HEK293 (cell line): ENCODE data around the gene GALNT2.
A peak's percentile ranks its signal among the peaks of the same experiment; 100 is the strongest.

Source experiments
- CTCF ChIA-PET: fragments of 350-600 bp; formaldehyde crosslinking; extraction: SDS; loops from one replicate; lab custom pipeline; 2021; ENCODE audit warnings: antibody characterized with exemption; lab: Yijun Ruan, JAX
- POLR2A ChIA-PET: fragments of 300-600 bp; formaldehyde crosslinking; extraction: SDS; loops from one replicate; lab custom pipeline; 2020; ENCODE audit warnings: antibody characterized with exemption, inconsistent platforms; lab: Yijun Ruan, JAX
- H3K27ac ChIP-seq: fragments of 200-500 bp; sonication (Bioruptor generic); 2 replicates; pipeline ENCODE4 v1.5.1; 2014; ENCODE audit warnings: low read depth, low read length, control low read depth, inconsistent platforms; ENCODE audit errors: extremely low read depth
- H3K36me3 ChIP-seq, 2 experiments: fragments of 200-500 bp in 1 of 2; sonication (Bioruptor generic) in 1 of 2; 1 replicate in 1 of 2; 2 replicates in 1 of 2; pipeline ENCODE4 v1.5.1; 2014 to 2017; ENCODE audit warnings: inconsistent platforms in 2 of 2, low read length in 2 of 2; ENCODE audit not compliant: control insufficient read depth in 2 of 2, insufficient read depth in 1 of 2
- H3K4me1 ChIP-seq: fragments of 200-500 bp; sonication (Bioruptor generic); 2 replicates; pipeline ENCODE4 v1.5.1; 2014; ENCODE audit warnings: mild to moderate bottlenecking, low read length, inconsistent platforms; ENCODE audit not compliant: control insufficient read depth, insufficient read depth
- H3K4me3 ChIP-seq: 2 replicates; pipeline ENCODE4 v1.5.1; 2011; ENCODE audit warnings: low read depth, mild to moderate bottlenecking, control low read depth, low read length, moderate library complexity
- H3K9me3 ChIP-seq: fragments of 200-500 bp; sonication (Bioruptor generic); 2 replicates; pipeline ENCODE4 v1.5.1; 2014; ENCODE audit warnings: low read depth, low read length, inconsistent platforms; ENCODE audit not compliant: control insufficient read depth, insufficient read depth
- GLIS1 ChIP-seq: fragments of 450-650 bp; formaldehyde crosslinking; IDR thresholded peaks from 2 replicates; pipeline ENCODE4 v1.5.1; 2016; ENCODE audit warnings: missing biosample characterization, missing genetic modification characterization
- KLF10 ChIP-seq: fragments of 450-650 bp; IDR thresholded peaks from 2 replicates; pipeline ENCODE4 v1.5.1; 2018; ENCODE audit warnings: missing biosample characterization, mild to moderate bottlenecking, missing genetic modification characterization
- PATZ1 ChIP-seq: fragments of 450-650 bp; formaldehyde crosslinking; IDR thresholded peaks from 2 replicates; pipeline ENCODE4 v1.5.1; 2016; ENCODE audit warnings: missing biosample characterization, missing genetic modification characterization
- REST ChIP-seq: fragments of 450-650 bp; formaldehyde crosslinking; IDR thresholded peaks from 2 replicates; pipeline ENCODE4 v1.5.1; 2016; ENCODE audit warnings: missing biosample characterization, missing genetic modification characterization
- SETDB1 ChIP-seq: IDR thresholded peaks from one replicate; pipeline ENCODE4 v1.6.1; 2017; ENCODE audit warnings: mild to moderate bottlenecking, low read length, moderate library complexity, mixed read lengths; ENCODE audit not compliant: insufficient read length
- TSHZ1 ChIP-seq: fragments of 450-650 bp; formaldehyde crosslinking; IDR thresholded peaks from 2 replicates; pipeline ENCODE4 v1.5.1; 2016; ENCODE audit warnings: missing biosample characterization, missing genetic modification characterization, borderline replicate concordance
- ZBTB17 ChIP-seq: fragments of 450-650 bp; formaldehyde crosslinking; IDR thresholded peaks from 2 replicates; pipeline ENCODE4 v1.5.1; 2016; ENCODE audit warnings: missing biosample characterization, missing genetic modification characterization
- ZBTB21 ChIP-seq: fragments of 450-650 bp; formaldehyde crosslinking; IDR thresholded peaks from 2 replicates; pipeline ENCODE4 v1.5.1; 2017; ENCODE audit warnings: missing biosample characterization, missing genetic modification characterization
- ZEB2 ChIP-seq: fragments of 450-650 bp; formaldehyde crosslinking; IDR thresholded peaks from 2 replicates; pipeline ENCODE4 v1.5.1; 2016; ENCODE audit warnings: missing biosample characterization, missing genetic modification characterization
- ZFP37 ChIP-seq: fragments of 450-650 bp; formaldehyde crosslinking; IDR thresholded peaks from 2 replicates; pipeline ENCODE4 v1.5.1; 2016; ENCODE audit warnings: missing biosample characterization, missing genetic modification characterization
- ZFP41 ChIP-seq: fragments of 450-650 bp; formaldehyde crosslinking; IDR thresholded peaks from 2 replicates; pipeline ENCODE4 v1.5.1; 2016; ENCODE audit warnings: missing biosample characterization, missing genetic modification characterization, borderline replicate concordance
- ZNF140 ChIP-seq: fragments of 450-650 bp; formaldehyde crosslinking; IDR thresholded peaks from 2 replicates; pipeline ENCODE4 v1.5.1; 2016; ENCODE audit warnings: missing biosample characterization, missing genetic modification characterization
- ZNF19 ChIP-seq: fragments of 450-650 bp; formaldehyde crosslinking; IDR thresholded peaks from 2 replicates; pipeline ENCODE4; 2016; ENCODE audit warnings: missing biosample characterization, missing genetic modification characterization, low read depth
- ZNF2 ChIP-seq: fragments of 450-650 bp; formaldehyde crosslinking; IDR thresholded peaks from 2 replicates; pipeline ENCODE4 v1.5.1; 2016; ENCODE audit warnings: missing biosample characterization, missing genetic modification characterization
- ZNF211 ChIP-seq: fragments of 450-650 bp; formaldehyde crosslinking; IDR thresholded peaks from 2 replicates; pipeline ENCODE4 v1.5.1; 2016; ENCODE audit warnings: low read depth, missing biosample characterization, missing genetic modification characterization
- ZNF223 ChIP-seq: fragments of 450-650 bp; formaldehyde crosslinking; IDR thresholded peaks from 2 replicates; pipeline ENCODE4 v1.5.1; 2016; ENCODE audit warnings: missing biosample characterization, missing genetic modification characterization
- ZNF26 ChIP-seq: fragments of 450-650 bp; formaldehyde crosslinking; IDR thresholded peaks from 2 replicates; pipeline ENCODE4 v1.5.1; 2016; ENCODE audit warnings: missing biosample characterization, missing genetic modification characterization
- ZNF416 ChIP-seq: fragments of 450-650 bp; formaldehyde crosslinking; IDR thresholded peaks from 2 replicates; pipeline ENCODE4 v1.5.1; 2016; ENCODE audit warnings: missing biosample characterization, missing genetic modification characterization
- ZNF600 ChIP-seq: fragments of 450-650 bp; formaldehyde crosslinking; IDR thresholded peaks from 2 replicates; pipeline ENCODE4 v1.5.1; 2016; ENCODE audit warnings: missing biosample characterization, missing genetic modification characterization
- ZNF658 ChIP-seq: fragments of 450-650 bp; formaldehyde crosslinking; IDR thresholded peaks from 2 replicates; pipeline ENCODE4; 2016; ENCODE audit warnings: missing biosample characterization, missing genetic modification characterization
- ZNF830 ChIP-seq: fragments of 450-650 bp; IDR thresholded peaks from 2 replicates; pipeline ENCODE4 v1.5.0; 2018; ENCODE audit warnings: missing biosample characterization, missing genetic modification characterization, low read depth, mild to moderate bottlenecking, moderate library complexity

GALNT2 gene

GRCh38 chr1:230026139-230026538 is 40.9 kb upstream of the GALNT2 start:
- Histone ChIP-seq H3K4me3 (no peak overlapping the region), H3K4me1 (no peaks in the 10 kb centered on the region), H3K9me3 (no peaks in the 10 kb centered on the region), H3K36me3 (no peaks in the 10 kb centered on the region), H3K27ac (no peak overlapping the region)
- CTCF ChIA-PET = no interaction called here
- no peak for TF ChIP-seq ZNF26 (tag by site-specific recombination)
- TF ChIP-seq ZNF600 (tag by site-specific recombination) = no peak
- no peak for TF ChIP-seq PATZ1 (tag by site-specific recombination)
- TF ChIP-seq SETDB1 = peak; percentile 28
- no peak for TF ChIP-seq ZBTB17 (tag by site-specific recombination)
- no peak for TF ChIP-seq ZFP41
- TF ChIP-seq ZNF140 = no peak
- TF ChIP-seq ZFP37 (tag by site-specific recombination) = no peak
- TF ChIP-seq ZNF416 (tag by site-specific recombination) = peak; percentile 99
- TF ChIP-seq ZBTB21 (tag by site-specific recombination) = no peak
- POLR2A ChIA-PET = no interaction called here

GRCh38 chr1:230026572-230026971 is 40.5 kb upstream of the GALNT2 start:
- TF ChIP-seq ZEB2 (tag by site-specific recombination) = no peak
- TF ChIP-seq ZNF211 = no peak
- no peak for TF ChIP-seq KLF10 (tag by site-specific recombination)
- no peak for TF ChIP-seq ZNF658 (tag by site-specific recombination)
- TF ChIP-seq ZNF830 (tag by site-specific recombination) = no peak
- no peak overlapping the region for H3K4me3 ChIP-seq
- ChIA-PET CTCF (no interaction called here), POLR2A (no interaction called here)
- H3K36me3 ChIP-seq = no peaks in the 10 kb centered on the region
- no peak overlapping the region for H3K27ac ChIP-seq
- no peaks in the 10 kb centered on the region for H3K9me3 ChIP-seq
- no peaks in the 10 kb centered on the region for H3K4me1 ChIP-seq

- Histone ChIP-seq H3K4me3 (no peak overlapping the region), H3K27ac (no peak overlapping the region), H3K4me1 (no peaks in the 10 kb centered on the region), H3K36me3 (no peaks in the 10 kb centered on the region), H3K9me3 (no peaks in the 10 kb centered on the region)
- POLR2A ChIA-PET = no interaction called here
- CTCF ChIA-PET = no interaction called here
- TF ChIP-seq TSHZ1 = no peak
- no peak for TF ChIP-seq ZNF19 (tag by site-specific recombination)
- TF ChIP-seq ZNF2 = no peak
- TF ChIP-seq REST (tag by site-specific recombination) = no peak
- TF ChIP-seq GLIS1 = peak; percentile 24; the same call in 1 of the 2 replicates
- no peak for TF ChIP-seq ZNF223
Observed at GRCh38 chr1:230028602-230029223, 38.3 kb upstream of the GALNT2 start.
